NB4 (cell line): Measurements from ENCODE around the gene ISOC1.

Source experiments
- DNase-seq: peaks from one replicate; pipeline ENCODE4 v3.0.0; 2010; ENCODE audit warnings: low read depth
- H3K4me3 ChIP-seq: one replicate; pipeline ENCODE4 v1.5.1; 2011; ENCODE audit warnings: mild to moderate bottlenecking, low read depth, low read length, moderate library complexity
- MYC ChIP-seq: IDR thresholded peaks from 2 replicates; pipeline ENCODE4 v1.6.1; 2011; ENCODE audit warnings: low read depth, low read length
- POLR2A ChIP-seq: IDR thresholded peaks from 2 replicates; pipeline ENCODE4 v1.6.1; 2011; ENCODE audit warnings: mild to moderate bottlenecking; ENCODE audit not compliant: insufficient read length; ENCODE audit errors: extremely low read depth
- TF ChIP-seq, protein P1 (sequence below): IDR thresholded peaks from one replicate; pipeline ENCODE4 v1.5.1; 2012; ENCODE audit warnings: low read depth, low read length
- TF ChIP-seq, protein P2 (sequence below): IDR thresholded peaks from 2 replicates; pipeline ENCODE4 v1.6.1; 2011; ENCODE audit warnings: low read depth, low read length

Gene ISOC1

DNA sequence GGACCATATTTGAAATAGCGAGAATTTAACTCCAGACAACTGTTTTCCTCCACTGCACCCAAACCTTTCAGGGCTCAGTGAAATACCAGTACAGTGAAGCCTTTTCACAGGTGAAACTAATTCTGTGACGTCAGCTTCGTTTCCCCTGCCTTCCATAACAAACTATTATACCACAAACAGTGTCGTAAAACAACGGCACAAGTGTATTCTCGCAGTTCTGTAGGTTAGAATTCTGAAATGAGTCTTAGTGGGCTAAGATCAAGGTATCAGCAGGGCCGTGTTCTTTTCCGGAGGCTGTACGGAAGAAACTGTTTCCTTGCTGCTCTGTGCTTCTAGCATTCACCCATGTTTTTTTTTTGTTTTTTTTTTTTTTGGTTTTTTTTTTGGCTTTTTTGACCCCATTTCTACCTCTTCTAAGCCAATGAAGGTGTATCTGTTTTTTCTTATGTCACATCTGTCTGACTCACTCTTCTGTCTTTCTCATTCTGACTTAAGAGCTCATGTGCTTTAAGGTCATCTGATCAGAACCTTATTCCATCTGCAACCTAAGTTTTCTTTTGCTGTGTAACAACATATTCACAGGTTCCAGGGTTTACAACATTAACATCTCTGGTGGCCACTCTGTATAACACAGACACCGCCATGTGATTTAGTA, 20.1 kb downstream of the ISOC1 start:
- H3K4me3 ChIP-seq, result no peak overlapping the region
- no peak for TF ChIP-seq MYC
- DNase-seq, result no peak

DNA sequence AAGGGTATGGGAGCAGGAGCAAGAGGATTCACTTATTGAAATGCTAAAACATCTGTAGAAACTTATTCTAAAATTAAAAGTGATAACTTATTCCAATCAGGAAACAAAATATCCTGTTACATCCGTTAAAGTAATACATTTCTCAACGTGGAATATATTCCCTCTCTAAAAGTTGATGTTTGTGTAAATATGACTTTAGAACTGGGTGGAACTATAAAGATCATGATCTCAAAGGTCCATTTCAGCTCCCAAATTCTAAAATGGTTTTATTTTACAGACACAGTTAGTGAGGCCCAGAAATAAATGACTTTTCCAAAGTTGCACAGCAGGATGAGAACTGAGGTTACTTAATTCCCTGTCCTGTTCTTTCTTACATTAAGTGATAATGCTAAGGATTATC, 21.1 kb downstream of the ISOC1 start:
- TF ChIP-seq POLR2A (no peak), MYC (no peak)
- TF ChIP-seq, protein P1, sequence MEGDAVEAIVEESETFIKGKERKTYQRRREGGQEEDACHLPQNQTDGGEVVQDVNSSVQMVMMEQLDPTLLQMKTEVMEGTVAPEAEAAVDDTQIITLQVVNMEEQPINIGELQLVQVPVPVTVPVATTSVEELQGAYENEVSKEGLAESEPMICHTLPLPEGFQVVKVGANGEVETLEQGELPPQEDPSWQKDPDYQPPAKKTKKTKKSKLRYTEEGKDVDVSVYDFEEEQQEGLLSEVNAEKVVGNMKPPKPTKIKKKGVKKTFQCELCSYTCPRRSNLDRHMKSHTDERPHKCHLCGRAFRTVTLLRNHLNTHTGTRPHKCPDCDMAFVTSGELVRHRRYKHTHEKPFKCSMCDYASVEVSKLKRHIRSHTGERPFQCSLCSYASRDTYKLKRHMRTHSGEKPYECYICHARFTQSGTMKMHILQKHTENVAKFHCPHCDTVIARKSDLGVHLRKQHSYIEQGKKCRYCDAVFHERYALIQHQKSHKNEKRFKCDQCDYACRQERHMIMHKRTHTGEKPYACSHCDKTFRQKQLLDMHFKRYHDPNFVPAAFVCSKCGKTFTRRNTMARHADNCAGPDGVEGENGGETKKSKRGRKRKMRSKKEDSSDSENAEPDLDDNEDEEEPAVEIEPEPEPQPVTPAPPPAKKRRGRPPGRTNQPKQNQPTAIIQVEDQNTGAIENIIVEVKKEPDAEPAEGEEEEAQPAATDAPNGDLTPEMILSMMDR, result no peak
- TF ChIP-seq, protein P2, sequence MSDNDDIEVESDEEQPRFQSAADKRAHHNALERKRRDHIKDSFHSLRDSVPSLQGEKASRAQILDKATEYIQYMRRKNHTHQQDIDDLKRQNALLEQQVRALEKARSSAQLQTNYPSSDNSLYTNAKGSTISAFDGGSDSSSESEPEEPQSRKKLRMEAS, result no peak
- no peak overlapping the region for H3K4me3 ChIP-seq
- DNase-seq, result no peak

DNA sequence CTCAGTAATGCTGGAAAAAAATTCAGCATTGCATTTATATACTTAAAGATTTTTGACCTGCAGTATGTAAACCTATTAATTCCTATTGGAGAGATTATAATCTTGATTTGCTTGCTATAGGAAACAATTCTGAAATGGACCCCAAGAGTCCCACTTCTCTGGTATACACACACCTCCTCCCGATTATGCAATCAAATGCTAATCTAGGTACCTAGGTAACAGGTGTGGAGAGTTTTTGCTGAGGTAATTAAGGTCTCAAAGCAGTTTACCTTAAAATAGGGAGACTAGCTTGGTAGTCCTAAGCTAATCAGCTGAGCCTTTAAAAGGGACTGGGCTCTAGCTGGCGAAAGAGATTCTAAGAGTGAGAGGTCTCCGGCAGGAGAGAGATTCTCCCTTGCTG, 22.2 kb downstream of the ISOC1 start:
- TF ChIP-seq MYC (no peak), POLR2A (no peak)
- TF ChIP-seq, protein P2, result no peak
- TF ChIP-seq, protein P1, result no peak
- DNase-seq, result no peak
- H3K4me3 ChIP-seq, result no peak overlapping the region

DNA sequence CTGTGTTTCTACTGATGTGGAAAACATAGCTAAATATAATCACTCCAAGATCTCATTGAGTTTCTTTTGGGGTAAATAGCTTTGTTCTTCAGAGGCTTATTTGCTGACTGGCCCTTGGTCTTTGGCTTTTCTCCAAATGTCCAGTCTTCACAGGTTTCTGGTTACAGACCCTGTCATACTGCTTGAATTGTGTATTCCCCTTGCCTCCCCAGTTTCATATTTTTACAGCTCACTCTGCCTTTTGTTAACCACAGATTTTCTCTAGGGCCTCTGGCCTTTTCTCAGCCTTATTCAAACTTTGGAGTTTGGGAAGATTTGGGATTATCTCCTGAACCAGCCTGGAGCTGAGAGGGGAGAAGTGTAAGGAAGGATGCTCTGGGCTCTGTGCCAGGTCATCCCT, 23.9 kb downstream of the ISOC1 start:
- no peak overlapping the region for H3K4me3 ChIP-seq
- TF ChIP-seq POLR2A (no peak), MYC (no peak)
- TF ChIP-seq, protein P2, result no peak
- TF ChIP-seq, protein P1, result no peak
- DNase-seq, result no peak

DNA sequence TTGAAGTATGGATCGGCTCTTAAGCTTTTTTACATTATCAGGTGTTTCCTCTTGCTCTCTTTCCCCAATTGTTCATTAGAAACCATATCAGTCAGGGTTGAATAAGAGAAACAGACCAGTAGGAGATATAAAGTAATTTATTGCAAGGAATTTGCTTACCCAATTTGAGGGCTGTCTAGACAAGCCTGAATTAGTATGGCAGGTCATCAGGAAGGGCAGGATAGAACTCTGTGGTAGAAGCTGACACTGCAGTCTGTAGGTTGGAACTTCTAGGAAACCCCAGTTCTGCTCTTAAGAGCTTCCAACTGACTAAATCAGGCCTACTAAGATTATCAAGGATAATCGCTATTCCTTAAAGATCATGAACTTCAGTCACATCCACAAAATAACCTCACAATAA, 24.3 kb downstream of the ISOC1 start:
- no peak overlapping the region for H3K4me3 ChIP-seq
- TF ChIP-seq, protein P1, result no peak
- TF ChIP-seq, protein P2, result no peak
- TF ChIP-seq POLR2A, result no peak
- TF ChIP-seq MYC, result no peak
- no peak for DNase-seq

DNA sequence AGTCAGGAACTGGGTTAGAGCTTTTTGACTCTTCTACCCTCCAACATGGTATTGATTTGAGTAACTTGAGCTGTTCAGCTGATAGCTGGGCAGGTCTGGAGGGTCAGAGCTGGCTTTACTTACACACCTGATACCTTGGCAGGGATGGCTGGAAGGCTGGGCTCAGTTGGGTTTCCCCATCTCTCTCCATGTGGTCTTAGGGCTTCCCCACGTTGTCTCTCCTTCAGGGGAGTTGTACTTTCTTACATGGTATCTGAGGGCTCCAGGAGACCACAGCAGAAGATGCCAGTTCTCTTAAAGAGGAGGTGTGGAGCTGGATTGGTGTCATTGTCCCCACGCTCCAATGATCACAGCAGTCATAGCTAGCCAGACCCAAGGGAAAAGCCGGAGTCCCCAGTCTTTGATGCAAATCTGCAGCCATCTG, 25.6 kb downstream of the ISOC1 start:
- TF ChIP-seq MYC (no peak), POLR2A (no peak)
- TF ChIP-seq, protein P2, result no peak
- TF ChIP-seq, protein P1, result no peak
- H3K4me3 ChIP-seq, result no peak overlapping the region
- no peak for DNase-seq
